ENCODE data around the gene RNF103.

RNF103 gene

GRCh38 chr2:86624267-86624547 is 542 bp upstream of the RNF103 start:
- Histone ChIP-seq H3K9me3 (ENCODE audit: insufficient read depth, low read length) (no peaks in the 10 kb centered on the region), H2AFZ (ENCODE audit: low read depth, low read length) (peak overlapping the region; percentile 99), H3K27me3 (ENCODE audit: low read depth, low read length) (peaks cover 6% of the 10 kb centered on the region; the same call in 1 of the 2 replicates), H3K9ac (ENCODE audit: low read length) (peak overlapping the region; percentile 70), H3K4me1 (ENCODE audit: low read length) (peaks cover 24% of the 10 kb centered on the region), H3K79me2 (ENCODE audit: low read length) (peaks cover 26% of the 10 kb centered on the region), H3K4me2 (ENCODE audit: low read length) (peak overlapping the region; percentile 88), H3K36me3 (replicated peaks; ENCODE audit: low read depth, low read length) (peaks cover 4% of the 10 kb centered on the region), H3K4me3 (ENCODE audit: low read length) (peak overlapping the region; percentile 87), H3K27ac (ENCODE audit: low read length) (peak overlapping the region; percentile 67), H4K20me1 (ENCODE audit: insufficient read depth, low read length) (peaks cover 8% of the 10 kb centered on the region; the same call in 1 of the 2 replicates)
- no peak for TF ChIP-seq EZH2phosphoT487 (IDR thresholded peaks at IDR 0.05; ENCODE audit: low read depth)
- TF ChIP-seq CTCF (IDR thresholded peaks at IDR 0.05; ENCODE audit: low read depth, low read length): no peak

- peak overlapping the region; percentile 85 for H3K9ac ChIP-seq (ENCODE audit: low read length)
- H3K4me3 ChIP-seq (ENCODE audit: low read length): peak overlapping the region; percentile 87
- H2AFZ ChIP-seq (ENCODE audit: low read depth, low read length): 0 out of 2 replicates have a peak overlapping the region, but pooled peaks have one; percentile 33
- H4K20me1 ChIP-seq (ENCODE audit: insufficient read depth, low read length): peaks cover 8% of the 10 kb centered on the region; the same call in 1 of the 2 replicates
- TF ChIP-seq CTCF (IDR thresholded peaks at IDR 0.05; ENCODE audit: low read depth, low read length): no peak
- no peak for TF ChIP-seq EZH2phosphoT487 (IDR thresholded peaks at IDR 0.05; ENCODE audit: low read depth)
- H3K27ac ChIP-seq (ENCODE audit: low read length): peak overlapping the region; percentile 67
- no peaks in the 10 kb centered on the region for H3K9me3 ChIP-seq (ENCODE audit: insufficient read depth, low read length)
- peak overlapping the region; percentile 83 for H3K4me2 ChIP-seq (ENCODE audit: low read length)
- no peaks in the 10 kb centered on the region for H3K27me3 ChIP-seq (ENCODE audit: low read depth, low read length)
- H3K79me2 ChIP-seq (ENCODE audit: low read length): peaks cover 26% of the 10 kb centered on the region
- peaks cover 7% of the 10 kb centered on the region for H3K36me3 ChIP-seq (replicated peaks; ENCODE audit: low read depth, low read length)
- H3K4me1 ChIP-seq (ENCODE audit: low read length): peaks cover 19% of the 10 kb centered on the region
Observed at GRCh38 chr2:86623043-86623493, 597 bp downstream of the RNF103 start.

DNA sequence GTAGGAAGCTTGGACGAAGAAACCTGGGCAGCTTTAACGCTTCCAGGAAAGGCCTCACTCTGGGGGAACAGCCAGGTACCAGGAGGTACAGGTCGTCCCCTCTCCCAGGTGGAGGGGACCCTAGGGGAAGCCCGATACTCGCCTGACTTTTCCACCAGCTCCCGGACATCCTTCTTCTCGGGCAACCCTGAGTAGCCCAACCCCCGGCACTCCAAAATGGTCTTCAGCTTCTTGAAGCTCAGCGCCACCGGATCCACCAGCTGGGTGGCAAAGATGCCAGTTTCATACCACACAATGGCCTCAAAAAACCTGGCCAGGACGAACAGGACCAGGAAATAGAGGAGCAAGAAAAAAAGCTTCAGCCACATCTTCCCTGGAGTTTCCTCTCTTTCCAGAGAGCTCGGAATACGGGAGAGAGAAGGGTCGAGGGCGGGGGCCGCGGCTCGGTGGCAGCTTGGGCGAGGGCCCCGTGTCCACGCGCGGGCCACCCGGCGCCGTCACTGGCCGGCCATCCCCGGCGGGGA is 1.1 kb downstream of the RNF103 start:
- H3K79me2 ChIP-seq (ENCODE audit: low read length): peaks cover 26% of the 10 kb centered on the region
- H4K20me1 ChIP-seq (ENCODE audit: insufficient read depth, low read length): peaks cover 8% of the 10 kb centered on the region; the same call in 1 of the 2 replicates
- H3K36me3 ChIP-seq (replicated peaks; ENCODE audit: low read depth, low read length): peaks cover 7% of the 10 kb centered on the region
- H3K9ac ChIP-seq (ENCODE audit: low read length): peak overlapping the region; percentile 85
- H3K4me1 ChIP-seq (ENCODE audit: low read length): peaks cover 15% of the 10 kb centered on the region
- peak overlapping the region; percentile 67 for H3K27ac ChIP-seq (ENCODE audit: low read length)
- H3K4me3 ChIP-seq (ENCODE audit: low read length): peak overlapping the region; percentile 87
- H3K27me3 ChIP-seq (ENCODE audit: low read depth, low read length): no peaks in the 10 kb centered on the region
- peak overlapping the region; percentile 83 for H3K4me2 ChIP-seq (ENCODE audit: low read length)
- H2AFZ ChIP-seq (ENCODE audit: low read depth, low read length): 0 out of 2 replicates have a peak overlapping the region, but pooled peaks have one; percentile 33
- H3K9me3 ChIP-seq (ENCODE audit: insufficient read depth, low read length): no peaks in the 10 kb centered on the region
- TF ChIP-seq EZH2phosphoT487 (IDR thresholded peaks at IDR 0.05; ENCODE audit: low read depth) (no peak), CTCF (IDR thresholded peaks at IDR 0.05; ENCODE audit: low read depth, low read length) (no peak)

GRCh38 chr2:86621280-86621943 is 2.3 kb downstream of the RNF103 start:
- no peak overlapping the region for H2AFZ ChIP-seq (ENCODE audit: low read depth, low read length)

More at GRCh38 chr2:86621280-86621943, 2.3 kb downstream of the RNF103 start:
- Histone ChIP-seq H3K27me3 (ENCODE audit: low read depth, low read length) (no peaks in the 10 kb centered on the region), H3K4me1 (ENCODE audit: low read length) (peaks cover 15% of the 10 kb centered on the region), H3K36me3 (replicated peaks; ENCODE audit: low read depth, low read length) (peaks cover 11% of the 10 kb centered on the region), H3K79me2 (ENCODE audit: low read length) (peaks cover 26% of the 10 kb centered on the region), H3K9me3 (ENCODE audit: insufficient read depth, low read length) (no peaks in the 10 kb centered on the region), H3K9ac (ENCODE audit: low read length) (peak overlapping the region; percentile 85), H3K4me3 (ENCODE audit: low read length) (peak overlapping the region; percentile 87), H4K20me1 (ENCODE audit: insufficient read depth, low read length) (peaks cover 8% of the 10 kb centered on the region; the same call in 1 of the 2 replicates), H3K4me2 (ENCODE audit: low read length) (peak overlapping the region; percentile 83), H3K27ac (ENCODE audit: low read length) (no peak overlapping the region)
- no peak for TF ChIP-seq CTCF (IDR thresholded peaks at IDR 0.05; ENCODE audit: low read depth, low read length)
- no peak for TF ChIP-seq EZH2phosphoT487 (IDR thresholded peaks at IDR 0.05; ENCODE audit: low read depth)

Measured in OCI-LY3 (cell line).